CD4-positive, alpha-beta T cell (primary cell): ENCODE measurements around the gene DTD1. TPM values are rescaled to one million over a fixed set of nuclear protein-coding genes. Genes with fewer than 3 reads are reported as not detected.

Experiments used
- ATAC-seq: fragments of 200-7000 bp; cut with Tn5 transposase; one replicate; pipeline ENCODE4 v1.10.0; 2022; ENCODE audit warnings: mild to moderate bottlenecking; ENCODE audit not compliant: poor library complexity
- CTCF ChIA-PET: fragments of 350-600 bp; sonication (Branson Sonifier 250); formaldehyde crosslinking; loops from one replicate; lab custom pipeline; 2021; ENCODE audit warnings: antibody characterized with exemption, inconsistent platforms; lab: Charles Lee
- POLR2A ChIA-PET: fragments of 350-600 bp; sonication (Branson Sonifier 250); formaldehyde crosslinking; loops from one replicate; lab custom pipeline; 2021; ENCODE audit warnings: antibody characterized with exemption, inconsistent platforms; lab: Charles Lee
- DNase-seq, 14 experiments: peaks; one replicate each; pipeline ENCODE4 v3.0.0-alpha.2; 2013 to 2020; ENCODE audit warnings: mixed read lengths in 2 of 14
- H3K27ac ChIP-seq, 2 donors: one replicate each; pipeline versions ENCODE4 v1.5.1 to v1.7.0; 2013; ENCODE audit warnings: low read length in 2 of 2, low read depth in 1 of 2, mild to moderate bottlenecking in 1 of 2
- H3K27me3 ChIP-seq, 2 experiments: 1 replicate in 1 of 2; 2 replicates in 1 of 2; pipeline versions ENCODE4 v1.6.1 to v1.7.0; 2013; ENCODE audit warnings: low read length in 2 of 2, control low read depth in 1 of 2, mild to moderate bottlenecking in 1 of 2, moderate library complexity in 1 of 2; ENCODE audit not compliant: insufficient read depth in 2 of 2, control insufficient read depth in 1 of 2
- H3K36me3 ChIP-seq: one replicate; pipeline ENCODE4 v1.6.1; 2013; ENCODE audit warnings: low read length, control low read depth; ENCODE audit not compliant: insufficient read depth
- H3K4me1 ChIP-seq: one replicate; pipeline ENCODE4 v1.6.1; 2013; ENCODE audit warnings: low read length, control low read depth; ENCODE audit not compliant: insufficient read depth
- H3K4me3 ChIP-seq: one replicate; pipeline ENCODE4 v1.5.1; 2013; ENCODE audit warnings: mild to moderate bottlenecking, low read length, moderate library complexity
- H3K9me3 ChIP-seq, 2 experiments: 1 replicate in 1 of 2; 2 replicates in 1 of 2; pipeline versions ENCODE4 v1.6.1 to v1.7.0; 2013; ENCODE audit warnings: low read length in 2 of 2, mild to moderate bottlenecking in 2 of 2, control low read depth in 1 of 2, moderate library complexity in 1 of 2; ENCODE audit not compliant: control insufficient read depth in 1 of 2, insufficient read depth in 1 of 2
- H3K27ac Mint-ChIP-seq: one replicate; pipeline ENCODE4 v1.8.0; 2020; ENCODE audit warnings: mixed read lengths
- H3K27me3 Mint-ChIP-seq: one replicate; pipeline ENCODE4 v1.8.0; 2021; ENCODE audit warnings: mixed read lengths
- H3K36me3 Mint-ChIP-seq: one replicate; pipeline ENCODE4 v1.8.0; 2021; ENCODE audit warnings: low read depth, mixed read lengths
- H3K4me1 Mint-ChIP-seq: one replicate; pipeline ENCODE4 v1.8.0; 2021; ENCODE audit warnings: low read depth, mixed read lengths
- H3K4me3 Mint-ChIP-seq: one replicate; pipeline ENCODE4 v1.8.0; 2020; ENCODE audit warnings: mild to moderate bottlenecking, mixed read lengths
- H3K9me3 Mint-ChIP-seq: one replicate; pipeline ENCODE4 v1.8.0; 2020; ENCODE audit warnings: mixed read lengths
- CTCF ChIP-seq: fragments of 200-600 bp; IDR thresholded peaks from one replicate; pipeline ENCODE4 v1.8.0; 2022; ENCODE audit warnings: antibody characterized with exemption, mild to moderate bottlenecking
- intact Hi-C, 2 experiments: fragments of 100-400 bp; cut with DNase I in 1 of 2; cut with micrococcal nuclease in 1 of 2; formaldehyde crosslinking; loops; one replicate each; pipeline versions ENCODE4 v1.15.1 to v1.9.0; 2023 to 2025; cut with DNase I, micrococcal nuclease
- total RNA-seq, 174 experiments: library from RNA in 2 of 174; stranded (reverse) in 2 of 174; gene quantifications; one replicate each; pipeline ENCODE4 v1.2.3 and lab custom pipeline; 2021 to 2026

Gene DTD1
- total RNA-seq, 2 experiments from 2014 or later, result 15.4 to 16.1 TPM

DNA sequence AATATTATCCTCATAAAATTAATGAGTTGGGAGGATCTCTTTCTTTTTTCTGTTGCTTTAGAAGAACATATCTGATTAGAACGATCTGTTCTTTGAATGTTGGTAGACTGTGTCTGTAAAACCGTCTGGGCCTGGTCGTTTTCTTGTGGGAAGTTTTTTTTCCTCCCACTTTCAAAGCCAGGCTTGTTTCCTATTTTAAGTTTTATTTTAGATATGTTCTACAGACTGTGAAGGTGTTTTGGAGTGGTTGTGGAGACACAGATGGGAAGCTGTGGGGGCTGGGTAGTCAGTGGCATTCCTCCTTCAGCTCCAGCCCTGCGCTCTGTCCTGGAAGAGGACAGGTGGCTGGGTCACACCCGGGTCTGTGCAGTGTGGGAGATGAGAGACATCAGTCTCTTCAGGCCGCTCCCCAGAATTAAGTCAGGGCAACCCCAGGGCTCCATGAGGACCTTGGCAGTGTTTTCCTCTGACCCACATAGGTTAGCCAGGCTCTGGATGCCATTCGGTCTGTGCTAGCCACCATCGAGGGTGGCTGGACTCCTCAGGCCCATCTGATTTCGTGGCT lies 133.8 kb downstream of the DTD1 start:
- TF ChIP-seq CTCF, result no peak
- Mint-ChIP-seq H3K9me3 (no peaks in the 10 kb centered on the region), H3K4me3 (no peak overlapping the region), H3K36me3 (peaks cover 37% of the 10 kb centered on the region), H3K27ac (no peak overlapping the region), H3K27me3 (no peaks in the 10 kb centered on the region), H3K4me1 (peaks cover 26% of the 10 kb centered on the region)
- no peak for ATAC-seq
- Histone ChIP-seq H3K36me3 (no peaks in the 10 kb centered on the region), H3K9me3 (peaks cover 0 to 4% of the 10 kb centered on the region in 2 experiments), H3K27ac (no peak overlapping the region), H3K4me3 (no peak overlapping the region), H3K27me3 (no peaks in the 10 kb centered on the region), H3K4me1 (no peaks in the 10 kb centered on the region)
- no peak for DNase-seq
- ChIA-PET CTCF (no interaction called here), POLR2A (no interaction called here)
- intact Hi-C loops, result no loop called here

DNA sequence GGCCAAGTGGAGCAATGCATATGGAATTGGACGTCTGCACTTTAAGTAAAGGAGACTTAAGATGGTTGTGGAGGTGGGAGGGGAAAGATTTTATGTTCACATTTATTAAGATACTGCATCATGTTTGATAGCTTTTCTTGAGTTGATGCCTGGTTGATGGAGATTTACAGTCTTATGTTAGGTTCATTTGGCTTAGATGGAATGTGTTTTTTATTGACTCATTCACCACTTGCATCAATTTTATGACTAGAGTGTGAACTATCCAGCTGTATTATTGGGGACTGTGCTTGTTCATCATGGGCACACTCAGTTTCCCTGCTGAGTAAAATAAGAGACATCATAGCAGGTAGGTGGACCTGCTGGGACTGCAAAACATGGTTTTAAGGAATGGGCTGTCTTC lies 134.5 kb downstream of the DTD1 start:
- no peaks in the 10 kb centered on the region for H3K27me3 ChIP-seq

GRCh38 chr20:18724077-18724476 lies 136.2 kb downstream of the DTD1 start:
- no peak overlapping the region for H3K27ac Mint-ChIP-seq
- H3K27me3 ChIP-seq, result no peaks in the 10 kb centered on the region

More for the DNA sequence above, 134.5 kb downstream of the DTD1 start:
- H3K9me3 ChIP-seq, result peaks cover 0 to 4% of the 10 kb centered on the region in 2 experiments
- H3K27ac Mint-ChIP-seq, result no peak overlapping the region
- ChIA-PET POLR2A (no interaction called here), CTCF (no interaction called here)
- no peak overlapping the region for H3K4me3 ChIP-seq
- H3K27ac ChIP-seq, result no peak overlapping the region
- no peaks in the 10 kb centered on the region for H3K9me3 Mint-ChIP-seq
- no peak overlapping the region for H3K4me3 Mint-ChIP-seq
- intact Hi-C loops, result no loop called here
- peaks cover 28% of the 10 kb centered on the region for H3K4me1 Mint-ChIP-seq
- ATAC-seq (no peak), DNase-seq (no peak)
- no peaks in the 10 kb centered on the region for H3K27me3 Mint-ChIP-seq
- H3K36me3 ChIP-seq, result no peaks in the 10 kb centered on the region
- TF ChIP-seq CTCF, result no peak
- H3K4me1 ChIP-seq, result no peaks in the 10 kb centered on the region
- peaks cover 37% of the 10 kb centered on the region for H3K36me3 Mint-ChIP-seq

More at GRCh38 chr20:18724077-18724476, 136.2 kb downstream of the DTD1 start:
- ChIA-PET CTCF (no interaction called here), POLR2A (no interaction called here)
- no peaks in the 10 kb centered on the region for H3K36me3 ChIP-seq
- intact Hi-C loops, result no loop called here
- TF ChIP-seq CTCF, result no peak
- H3K9me3 Mint-ChIP-seq, result no peaks in the 10 kb centered on the region
- H3K27ac ChIP-seq, result no peak overlapping the region
- no peak for DNase-seq
- H3K27me3 Mint-ChIP-seq, result no peaks in the 10 kb centered on the region
- no peak overlapping the region for H3K4me3 ChIP-seq
- H3K36me3 Mint-ChIP-seq, result peaks cover 28% of the 10 kb centered on the region
- no peaks in the 10 kb centered on the region for H3K4me1 ChIP-seq
- peaks cover 0 to 4% of the 10 kb centered on the region in 2 experiments for H3K9me3 ChIP-seq
- H3K4me1 Mint-ChIP-seq, result peaks cover 35% of the 10 kb centered on the region
- no peak for ATAC-seq
- no peak overlapping the region for H3K4me3 Mint-ChIP-seq
